Kidney (tissue), 14 donors: ENCODE data around the gene DIPK1B. TPM values are rescaled to one million over a fixed set of nuclear protein-coding genes. Genes with fewer than 3 reads are reported as not detected.

Source experiments
- DNase-seq, 5 donors: peaks; one replicate each; pipeline ENCODE4 v3.0.0-alpha.2; 2013 to 2020
- FAIRE-seq: peaks from 2 replicates; lab custom pipeline; 2012; peaks lifted over from hg19 to GRCh38; lab: Jason Lieb, UNC
- H3K27ac ChIP-seq, 2 donors: one replicate each; pipeline ENCODE4 v1.7.0; 2013; ENCODE audit warnings: low read depth in 2 of 2, low read length in 2 of 2, inconsistent platforms in 1 of 2
- H3K27me3 ChIP-seq: one replicate; pipeline ENCODE4 v1.7.1; 2013; ENCODE audit warnings: low read length, inconsistent platforms; ENCODE audit not compliant: control insufficient read depth, insufficient read depth
- H3K36me3 ChIP-seq, 3 donors: one replicate each; pipeline versions ENCODE4 v1.7.0 to v1.7.1; 2013; ENCODE audit warnings: low read length in 3 of 3, control low read depth in 1 of 3, inconsistent platforms in 1 of 3; ENCODE audit not compliant: insufficient read depth in 3 of 3, control insufficient read depth in 2 of 3
- H3K4me1 ChIP-seq, 3 donors: one replicate each; pipeline versions ENCODE4 v1.7.0 to v1.7.1; 2013; ENCODE audit warnings: low read length in 3 of 3, inconsistent platforms in 1 of 3, low read depth in 1 of 3; ENCODE audit not compliant: control insufficient read depth in 2 of 3, insufficient read depth in 2 of 3
- H3K4me3 ChIP-seq, 3 donors: one replicate each; pipeline versions ENCODE4 v1.7.0 to v1.8.1; 2013; ENCODE audit warnings: low read length in 3 of 3, control low read depth in 1 of 3, inconsistent platforms in 1 of 3
- H3K9ac ChIP-seq, 3 donors: one replicate each; pipeline versions ENCODE4 v1.7.0 to v1.7.1; 2013; ENCODE audit warnings: low read length in 3 of 3, control low read depth in 1 of 3, inconsistent platforms in 1 of 3
- H3K9me3 ChIP-seq, 3 donors: one replicate each; pipeline versions ENCODE4 v1.7.0 to v1.7.1; 2013; ENCODE audit warnings: low read length in 3 of 3, control low read depth in 1 of 3, inconsistent platforms in 1 of 3; ENCODE audit not compliant: control insufficient read depth in 2 of 3, insufficient read depth in 1 of 3
- intact Hi-C: fragments of 100-400 bp; cut with DNase I; formaldehyde crosslinking; loops from one replicate; pipeline ENCODE4 v1.11.1; 2022
- polyA plus RNA-seq: library from polyadenylated mRNA; stranded (reverse); fragments of 350-450 nt; fragmentation: Illumina TruSeq; extraction: RNeasy Lipid Tissue Mini Kit (QIAGEN cat#74804); gene quantifications from one replicate; pipeline ENCODE4 v1.2.3, GENCODE V29; 2014; ENCODE audit warnings: low read depth, low replicate concordance; ENCODE audit not compliant: insufficient read depth
- total RNA-seq: library from RNA; stranded (reverse); fragmentation: NEBNext Ultra II Directional; extraction: Animal tissue kit (Norgen Biotek cat#: 25700); gene quantifications from one replicate; pipeline ENCODE4 v1.2.1, GENCODE V29; 2021
- TF ChIP-seq, protein P1 (sequence below): IDR thresholded peaks from 3 replicates; pipeline ENCODE4 v1.5.1; 2012; ENCODE audit warnings: mild to moderate bottlenecking, moderate library complexity, borderline replicate concordance; ENCODE audit not compliant: insufficient read depth; ENCODE audit errors: extremely low read depth
- donor health status: control.
- donor health status: control.
- donor health status: control.
- donor health status: control.
- donor health status: control.
- donor health status: DM: yes; HTN: yes; CAD: no.
- donor health status: Normal renal cell carcinoma (clear cell type).

The DIPK1B gene
- total and polyA plus RNA-seq, 2 donors from 2014 or later, result 7.5 to 22.6 TPM

GRCh38 chr9:136685790-136686533 is 26.4 kb upstream of the DIPK1B start:
- no peaks in the 10 kb centered on the region for H3K9me3 ChIP-seq
- intact Hi-C loops, result no loop called here
- DNase-seq, result peak in 1 of 5 donors; percentile 68
- H3K4me3 ChIP-seq, result peak overlapping the region in 2 of 3 donors; percentile 55 to 69
- peaks cover 0 to 29% (median 0%) of the 10 kb centered on the region in 3 donors for H3K4me1 ChIP-seq
- H3K27ac ChIP-seq, result no peak overlapping the region
- peak overlapping the region in 2 of 3 donors; percentile 37 to 67 for H3K9ac ChIP-seq
- H3K27me3 ChIP-seq, result no peaks in the 10 kb centered on the region
- FAIRE-seq, result no peak
- TF ChIP-seq, protein P1, sequence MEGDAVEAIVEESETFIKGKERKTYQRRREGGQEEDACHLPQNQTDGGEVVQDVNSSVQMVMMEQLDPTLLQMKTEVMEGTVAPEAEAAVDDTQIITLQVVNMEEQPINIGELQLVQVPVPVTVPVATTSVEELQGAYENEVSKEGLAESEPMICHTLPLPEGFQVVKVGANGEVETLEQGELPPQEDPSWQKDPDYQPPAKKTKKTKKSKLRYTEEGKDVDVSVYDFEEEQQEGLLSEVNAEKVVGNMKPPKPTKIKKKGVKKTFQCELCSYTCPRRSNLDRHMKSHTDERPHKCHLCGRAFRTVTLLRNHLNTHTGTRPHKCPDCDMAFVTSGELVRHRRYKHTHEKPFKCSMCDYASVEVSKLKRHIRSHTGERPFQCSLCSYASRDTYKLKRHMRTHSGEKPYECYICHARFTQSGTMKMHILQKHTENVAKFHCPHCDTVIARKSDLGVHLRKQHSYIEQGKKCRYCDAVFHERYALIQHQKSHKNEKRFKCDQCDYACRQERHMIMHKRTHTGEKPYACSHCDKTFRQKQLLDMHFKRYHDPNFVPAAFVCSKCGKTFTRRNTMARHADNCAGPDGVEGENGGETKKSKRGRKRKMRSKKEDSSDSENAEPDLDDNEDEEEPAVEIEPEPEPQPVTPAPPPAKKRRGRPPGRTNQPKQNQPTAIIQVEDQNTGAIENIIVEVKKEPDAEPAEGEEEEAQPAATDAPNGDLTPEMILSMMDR, result no peak
- no peaks in the 10 kb centered on the region for H3K36me3 ChIP-seq

DNA sequence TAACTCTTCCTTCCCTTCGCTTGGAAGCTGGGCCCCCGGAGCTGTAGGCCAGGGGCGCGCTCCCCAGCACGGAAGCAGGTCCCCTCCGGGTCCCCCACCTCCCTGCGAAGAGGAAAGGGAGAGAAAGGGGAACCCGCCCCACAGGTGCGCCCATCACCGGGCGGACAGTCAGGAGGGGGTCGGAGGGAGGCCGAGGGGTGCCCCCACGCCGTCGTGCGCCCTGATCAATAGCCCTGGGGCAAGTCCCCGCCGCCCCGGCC is 25.9 kb upstream of the DIPK1B start:
- Histone ChIP-seq H3K27me3 (no peaks in the 10 kb centered on the region), H3K4me1 (peaks cover 0 to 34% (median 0%) of the 10 kb centered on the region in 3 donors), H3K27ac (peak overlapping the region in 1 of 2 donors; percentile 74), H3K9ac (peak overlapping the region in 2 of 3 donors; percentile 37 to 67), H3K9me3 (no peaks in the 10 kb centered on the region), H3K4me3 (peak overlapping the region in 2 of 3 donors; percentile 55 to 69), H3K36me3 (no peaks in the 10 kb centered on the region)
- DNase-seq, result no peak
- TF ChIP-seq, protein P1, result no peak
- FAIRE-seq, result no peak
- intact Hi-C loops, result no loop called here

GRCh38 chr9:136686794-136687711 is 25.3 kb upstream of the DIPK1B start, which contains the start of gene AGPAT2:
AGPAT2 (minus strand) TSS chr9:136687457; CDS start chr9:136687357, 100 bp downstream.
- Histone ChIP-seq H3K27ac (peak within 1 kb of the TSS; percentile 74 to 77), H3K4me3 (peak within 1 kb of the TSS; percentile 7 to 69 (median 55)), H3K9ac (peak within 1 kb of the TSS in 2 of 3 donors; percentile 48 to 67), H3K36me3 (no peaks in the 10 kb centered on the region), H3K27me3 (no peaks in the 10 kb centered on the region), H3K4me1 (peaks cover 0 to 35% (median 0%) of the 10 kb centered on the region in 3 donors), H3K9me3 (no peaks in the 10 kb centered on the region)
- intact Hi-C loops, result no loop called here
- no peak for FAIRE-seq
- peak; percentile 75 to 95 (median 86) for DNase-seq
- TF ChIP-seq, protein P1, result no peak
